Measurements from ENCODE around the gene CEND1. TPM values are rescaled to one million over a fixed set of nuclear protein-coding genes. Genes with fewer than 3 reads are reported as not detected.

CEND1 gene
- total RNA-seq = 5.9 TPM

DNA sequence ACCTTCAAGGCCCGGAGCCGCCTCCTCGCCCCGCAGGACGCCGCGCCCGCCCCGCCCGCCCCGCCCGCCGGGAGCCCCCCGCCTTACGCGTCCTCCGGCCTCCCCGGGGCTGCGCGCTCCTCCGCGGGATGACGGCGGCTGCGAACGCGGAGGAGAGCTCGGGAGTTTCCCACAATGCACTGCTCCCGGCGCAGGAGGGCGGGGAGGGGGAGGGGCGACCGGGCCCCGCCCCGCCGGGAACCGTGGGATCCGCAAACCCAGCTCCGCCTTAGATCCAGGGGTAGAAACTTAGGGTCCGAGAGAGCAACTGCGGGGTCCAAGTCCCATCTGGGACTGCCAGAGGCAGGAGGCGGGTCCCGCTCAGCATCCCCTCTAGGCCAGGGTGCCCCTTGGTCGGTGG, at the start of gene CEND1:
Gene CEND1 (minus strand): TSS at position 148 of the 400 bp plus-strand sequence. CDS start 1,514 bp downstream, outside the sequence.
- DNase-seq = peak; percentile 70

DNA sequence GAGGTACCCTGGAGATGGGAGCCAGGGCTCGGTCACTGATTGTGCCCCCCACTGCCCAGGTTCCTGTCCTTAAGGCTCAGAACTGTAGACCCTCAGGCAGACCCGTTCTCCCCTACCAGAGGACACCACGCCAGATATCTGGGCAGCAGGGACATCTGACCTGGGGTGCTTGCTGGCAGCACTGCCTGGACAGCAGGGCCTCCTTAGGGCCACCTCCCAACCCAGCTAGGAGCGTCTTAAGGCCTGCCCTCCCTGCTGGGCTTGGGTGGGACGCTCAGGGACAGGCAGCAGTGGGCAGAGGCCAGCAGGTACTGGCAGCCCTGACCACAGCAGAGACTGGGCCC, 49.4 kb upstream of the CEND1 start:
- no peak for DNase-seq

DNA sequence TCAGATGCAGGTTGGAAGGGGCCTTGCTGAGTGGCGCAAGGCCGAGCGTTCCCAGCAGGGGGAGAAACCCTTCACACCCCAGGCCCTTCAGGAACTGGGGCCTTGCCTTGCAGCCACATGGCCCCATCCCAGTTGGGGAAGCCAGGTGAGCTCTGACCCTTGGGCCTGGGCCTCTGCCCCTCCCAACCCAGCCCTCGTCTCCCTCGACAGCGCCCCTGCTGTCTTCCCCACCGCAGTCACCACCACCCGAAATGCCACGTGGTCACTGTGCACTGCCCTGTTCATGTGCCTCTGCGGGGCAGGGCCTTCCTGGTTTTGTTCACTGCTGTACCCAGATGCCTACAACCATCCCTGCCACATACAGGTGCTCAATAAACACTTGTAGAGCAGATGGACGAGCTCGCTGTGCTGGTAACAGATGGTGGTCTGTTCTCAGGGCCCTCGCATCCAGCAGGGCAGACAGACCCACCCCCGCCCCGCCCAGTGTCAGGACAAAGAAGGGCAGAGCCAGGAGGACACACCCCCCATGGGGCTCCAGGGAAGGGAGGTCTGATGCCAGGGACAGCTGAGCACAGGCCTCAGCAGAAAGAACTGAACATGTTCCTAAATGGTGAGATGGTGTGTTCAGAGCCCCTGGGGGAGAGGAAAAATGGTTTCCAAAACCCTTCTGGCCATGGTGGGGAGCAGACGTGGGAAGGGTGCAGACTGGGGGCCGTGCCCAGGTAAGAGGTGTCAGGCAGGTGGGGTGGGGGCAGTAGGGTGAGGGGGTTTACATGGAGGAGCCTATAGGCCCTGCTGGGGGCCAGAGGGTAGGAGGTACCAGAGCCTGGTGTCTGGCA, 48.8 kb upstream of the CEND1 start:
- no peak for DNase-seq

DNA sequence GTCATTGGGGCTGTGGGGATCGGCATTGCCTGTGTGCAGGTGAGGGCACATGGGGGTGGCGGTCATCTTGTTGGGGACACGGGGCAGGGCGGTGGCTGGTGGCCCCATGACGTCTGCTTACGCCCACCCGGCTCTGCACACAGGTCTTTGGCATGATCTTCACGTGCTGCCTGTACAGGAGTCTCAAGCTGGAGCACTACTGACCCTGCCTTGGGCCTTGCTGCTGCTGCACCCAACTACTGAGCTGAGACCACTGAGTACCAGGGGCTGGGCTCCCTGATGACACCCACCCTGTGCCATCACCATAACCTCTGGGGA, 48.1 kb upstream of the CEND1 start:
- no peak for DNase-seq

DNA sequence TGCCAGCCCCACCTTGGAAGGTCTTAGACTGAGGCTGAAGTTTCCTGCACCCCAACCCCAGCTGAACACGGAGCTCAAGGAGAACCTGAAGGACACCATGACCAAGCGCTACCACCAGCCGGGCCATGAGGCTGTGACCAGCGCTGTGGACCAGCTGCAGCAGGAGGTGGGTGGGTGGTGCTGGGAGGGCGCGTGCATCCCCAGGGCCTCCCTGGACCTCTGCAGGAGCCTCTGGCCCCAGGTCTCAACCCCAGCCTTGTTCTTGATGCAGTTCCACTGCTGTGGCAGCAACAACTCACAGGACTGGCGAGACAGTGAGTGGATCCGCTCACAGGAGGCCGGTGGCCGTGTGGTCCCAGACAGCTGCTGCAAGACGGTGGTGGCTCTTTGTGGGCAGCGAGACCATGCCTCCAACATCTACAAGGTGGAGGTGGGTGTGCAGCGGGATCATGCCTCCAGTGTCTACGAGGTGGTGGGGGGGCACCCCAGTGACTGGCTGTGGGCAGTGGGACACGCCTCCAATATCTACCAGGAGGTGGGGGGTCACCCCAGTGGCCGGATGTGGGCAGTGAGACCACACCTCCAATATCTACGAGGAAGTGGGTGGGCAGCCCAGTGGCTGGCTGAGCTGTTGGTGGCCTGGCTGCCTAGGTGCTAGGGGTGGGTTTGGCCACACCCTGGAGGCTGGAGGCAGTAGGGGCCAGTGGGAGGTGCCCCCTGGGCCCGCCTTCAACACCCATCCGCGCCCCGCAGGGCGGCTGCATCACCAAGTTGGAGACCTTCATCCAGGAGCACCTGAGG, 47.5 kb upstream of the CEND1 start:
- no peak for DNase-seq

DNA sequence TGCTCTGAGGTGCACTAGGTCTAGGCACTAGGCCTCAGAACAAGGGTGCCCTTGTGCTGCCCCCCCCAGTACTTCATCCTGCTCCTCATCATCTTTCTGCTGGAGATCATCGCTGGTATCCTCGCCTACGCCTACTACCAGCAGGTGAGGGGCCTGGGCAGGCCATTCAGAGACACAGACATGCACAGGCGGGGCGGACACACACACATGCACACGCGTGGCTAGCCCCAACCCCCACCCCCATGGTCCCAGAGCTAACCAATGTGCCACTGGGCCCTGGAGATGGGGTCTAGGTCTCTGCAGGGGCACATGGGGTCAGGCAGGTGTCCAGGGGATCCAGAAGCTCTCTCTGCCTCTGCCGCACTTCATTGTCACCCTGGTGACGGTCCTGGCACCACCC, 46.8 kb upstream of the CEND1 start:
- DNase-seq = no peak

DNA sequence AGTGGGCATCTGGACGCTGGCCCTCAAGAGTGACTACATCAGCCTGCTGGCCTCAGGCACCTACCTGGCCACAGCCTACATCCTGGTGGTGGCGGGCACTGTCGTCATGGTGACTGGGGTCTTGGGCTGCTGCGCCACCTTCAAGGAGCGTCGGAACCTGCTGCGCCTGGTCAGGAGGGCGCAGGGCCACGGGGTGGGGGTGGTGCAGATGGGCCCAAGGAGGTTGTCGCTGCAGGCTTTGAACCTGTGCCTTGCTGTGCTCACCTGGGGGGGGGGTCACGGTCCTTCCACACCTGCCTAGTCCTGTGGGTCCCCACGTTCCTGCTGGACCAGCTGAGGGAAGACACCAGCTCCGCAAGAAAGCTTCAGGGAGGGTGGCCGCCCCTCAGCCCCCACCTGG, 46.4 kb upstream of the CEND1 start:
- DNase-seq = no peak

DNA sequence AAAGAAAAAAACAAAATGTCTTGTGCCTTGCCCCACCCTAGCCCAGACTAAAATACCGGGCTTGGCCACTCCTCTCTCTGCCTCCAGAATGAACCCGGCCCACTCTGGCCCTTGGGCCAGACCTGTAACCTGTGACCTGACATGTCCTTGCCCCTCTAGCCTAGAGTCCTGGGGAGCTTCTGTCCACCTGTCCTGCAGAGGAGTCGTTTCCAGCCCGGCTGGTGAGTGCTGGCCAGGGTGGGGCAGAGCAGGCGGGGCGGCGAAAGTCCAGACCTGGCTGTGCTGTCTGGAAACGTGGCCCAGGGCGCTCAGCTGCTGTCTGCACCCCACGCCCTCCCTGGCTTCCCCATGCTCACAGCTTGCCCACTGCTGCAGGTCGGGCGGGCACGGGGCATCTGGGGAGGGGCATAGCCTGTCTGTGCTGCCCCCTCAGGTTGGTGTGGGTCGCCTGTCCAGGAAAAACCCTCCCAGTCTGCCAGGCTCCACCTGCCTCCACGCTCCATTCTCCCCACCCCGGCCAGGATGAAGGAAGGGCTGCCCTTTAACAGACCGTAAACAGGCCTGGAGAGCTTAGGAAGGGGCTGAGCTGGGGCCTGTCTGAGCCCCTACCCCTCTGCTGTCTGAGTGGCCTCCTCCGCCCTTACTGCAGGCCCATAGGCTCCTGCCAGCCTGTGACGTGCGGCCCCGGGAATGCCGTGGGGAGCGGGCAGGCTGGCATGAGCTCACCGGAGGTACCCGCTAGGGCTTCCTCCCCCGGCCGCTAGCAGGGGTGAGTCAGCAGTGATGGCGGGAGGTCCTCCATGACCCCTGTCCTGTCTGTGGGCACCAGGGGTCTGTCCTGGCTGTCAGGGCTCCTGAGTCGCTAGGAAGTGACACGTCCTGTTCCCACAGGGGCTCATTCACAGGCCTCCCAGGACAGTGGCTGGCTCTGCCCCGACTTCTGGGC, 44.8 kb upstream of the CEND1 start:
- DNase-seq = no peak

DNA sequence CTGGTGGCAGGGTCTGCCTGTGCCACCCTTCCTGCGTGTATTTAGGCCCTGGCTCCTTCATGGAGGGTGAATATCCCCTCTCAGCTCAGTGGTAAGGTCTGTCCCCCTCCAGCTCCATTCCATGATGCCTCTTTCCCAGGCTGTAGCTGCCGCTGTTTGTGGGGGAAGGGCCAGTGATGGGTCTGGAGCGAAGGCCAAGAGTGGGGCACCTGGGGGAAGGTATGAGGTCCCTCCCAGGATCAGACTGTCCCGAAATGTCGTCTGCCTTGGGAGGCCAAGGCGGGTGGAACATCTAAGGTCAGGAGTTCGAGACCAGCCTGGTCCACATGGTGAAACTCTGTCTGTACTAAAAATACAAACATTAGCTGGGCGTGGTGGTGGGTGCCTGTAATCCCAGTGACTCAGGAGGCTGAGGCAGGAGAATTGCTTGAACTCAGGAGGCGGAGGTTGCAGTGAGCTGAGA, 44.0 kb upstream of the CEND1 start:
- DNase-seq = no peak

DNA sequence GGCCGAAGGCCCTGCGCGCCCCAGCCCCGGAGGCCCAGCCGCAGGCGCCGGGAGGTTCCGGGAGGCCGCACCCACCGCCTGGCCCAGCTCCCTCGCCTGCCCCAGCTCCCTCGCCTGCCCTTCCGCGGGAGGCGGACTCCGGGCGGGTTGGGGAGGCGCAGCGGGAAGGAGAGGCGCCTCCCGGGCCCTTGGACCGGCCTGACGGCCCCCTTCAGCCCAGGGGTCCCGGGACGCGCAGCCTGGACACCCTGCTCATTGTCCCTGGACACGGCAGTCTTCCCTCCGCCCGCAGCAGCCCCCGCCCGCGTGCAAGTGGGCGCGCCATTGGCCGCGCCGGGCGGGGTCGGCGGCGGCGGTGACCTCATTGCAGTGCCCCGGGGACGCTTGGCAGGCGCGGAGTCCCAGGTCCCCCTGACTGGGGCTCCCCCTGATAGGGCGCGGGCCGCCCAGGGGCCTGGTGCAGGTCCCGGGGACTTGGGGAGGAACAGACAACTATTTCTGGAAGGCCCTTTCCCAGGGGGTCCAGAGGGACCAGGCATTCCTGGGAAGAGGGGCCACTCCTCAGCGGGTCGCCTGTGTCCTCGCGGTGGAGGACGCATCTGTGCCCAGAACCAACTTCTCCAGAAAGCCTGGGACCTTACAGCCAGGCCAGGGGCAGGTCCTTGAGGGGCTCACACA, 43.4 kb upstream of the CEND1 start:
- no peak for DNase-seq

DNA sequence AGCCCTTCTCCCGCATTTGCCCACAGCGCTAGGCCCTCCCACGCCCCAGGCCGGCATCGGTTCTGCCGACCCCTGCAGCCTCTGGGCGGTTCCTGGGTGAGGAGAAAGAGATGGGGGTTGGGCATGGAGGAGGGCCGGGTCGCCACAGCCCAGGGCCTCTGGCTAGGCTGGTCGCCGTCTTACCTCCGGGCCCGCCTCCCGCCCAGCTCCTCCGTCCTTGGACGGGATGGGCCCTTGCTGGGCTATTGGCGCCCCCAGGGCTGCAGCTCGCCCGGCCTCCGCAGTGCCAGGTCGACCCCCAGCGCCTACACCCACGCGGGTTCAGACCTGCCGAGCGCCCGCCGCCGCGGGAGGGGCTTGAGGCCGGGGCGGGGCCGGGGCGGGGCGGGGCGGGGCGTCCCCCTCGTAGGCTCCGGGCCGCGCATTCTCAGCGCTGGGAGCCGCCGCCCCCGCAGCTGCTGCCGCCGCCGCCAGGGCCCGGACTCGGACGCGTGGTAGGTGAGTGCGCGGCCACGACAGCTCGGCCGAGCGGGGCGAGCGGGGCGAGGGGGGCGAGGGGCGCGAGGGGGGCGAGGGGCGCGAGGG, 42.7 kb upstream of the CEND1 start, which contains the start of gene CD151:
Gene CD151 (plus strand): TSS at position 424 of the 585 bp plus-strand sequence. CDS start 3,118 bp downstream, outside the sequence.
- peak; percentile 23 for DNase-seq

DNA sequence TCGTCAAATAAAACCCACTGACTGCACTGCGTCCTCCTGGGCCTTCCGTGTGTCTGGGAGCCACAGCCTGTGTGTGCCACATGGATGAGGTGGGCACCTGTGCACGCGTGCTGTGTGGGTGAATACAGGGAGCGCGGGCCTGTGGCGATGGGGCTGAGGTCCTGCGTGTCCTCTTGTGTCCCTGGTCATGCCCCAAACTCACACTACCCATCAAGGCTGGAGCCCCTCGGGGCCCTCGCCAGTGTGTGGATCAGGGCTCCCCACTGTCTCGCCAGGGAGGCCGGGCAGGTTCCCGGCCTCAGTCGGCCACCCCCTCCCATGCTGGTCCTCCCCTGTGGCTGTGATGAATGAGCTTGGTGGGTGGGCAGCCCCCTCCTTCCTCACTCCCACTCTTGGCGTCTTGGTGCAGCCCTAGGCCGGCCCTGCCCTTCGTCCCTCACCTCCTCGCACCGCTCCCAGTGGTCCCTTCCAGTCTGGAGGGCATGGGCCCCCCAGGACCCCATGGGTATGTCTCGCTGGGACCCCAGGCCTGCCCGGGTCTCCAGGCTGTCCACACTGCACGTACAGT, 42.2 kb upstream of the CEND1 start:
- no peak for DNase-seq

DNA sequence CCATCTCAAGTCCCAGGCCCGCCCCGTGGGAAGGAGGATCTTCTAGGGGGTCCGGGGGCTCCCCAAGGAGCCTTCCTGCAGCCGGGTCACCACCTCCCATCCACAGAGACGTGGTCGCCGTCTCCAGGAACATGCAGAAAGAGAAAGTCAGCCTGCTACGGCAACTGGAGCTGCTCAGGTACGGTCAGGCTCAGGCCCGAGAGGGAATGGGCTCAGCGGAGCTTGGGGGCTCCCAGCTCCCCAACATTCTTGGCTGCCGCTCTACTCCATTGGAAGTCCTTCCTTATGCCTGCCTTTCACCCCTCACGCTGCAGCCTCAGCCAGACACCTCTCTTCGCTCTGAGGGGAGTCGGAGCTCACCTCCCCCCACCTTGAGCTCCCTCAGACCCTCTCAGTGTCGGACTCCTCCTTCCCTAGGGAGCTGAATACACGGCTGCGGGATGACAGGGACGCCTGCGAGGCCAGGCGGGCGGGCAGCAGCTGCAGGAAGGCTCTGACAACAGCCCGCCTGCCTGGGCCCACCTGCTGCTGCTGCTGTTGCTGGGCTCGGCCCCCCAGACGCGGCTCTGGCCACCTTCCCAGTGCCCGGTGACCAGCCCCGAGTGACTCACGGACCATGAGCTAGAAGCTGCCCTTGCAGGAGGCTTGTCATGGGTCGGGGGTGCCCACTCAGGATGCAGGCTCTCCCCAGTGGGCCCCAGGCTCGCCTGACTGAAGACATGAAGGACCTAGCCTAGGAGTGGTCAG, 41.4 kb upstream of the CEND1 start:
- no peak for DNase-seq

DNA sequence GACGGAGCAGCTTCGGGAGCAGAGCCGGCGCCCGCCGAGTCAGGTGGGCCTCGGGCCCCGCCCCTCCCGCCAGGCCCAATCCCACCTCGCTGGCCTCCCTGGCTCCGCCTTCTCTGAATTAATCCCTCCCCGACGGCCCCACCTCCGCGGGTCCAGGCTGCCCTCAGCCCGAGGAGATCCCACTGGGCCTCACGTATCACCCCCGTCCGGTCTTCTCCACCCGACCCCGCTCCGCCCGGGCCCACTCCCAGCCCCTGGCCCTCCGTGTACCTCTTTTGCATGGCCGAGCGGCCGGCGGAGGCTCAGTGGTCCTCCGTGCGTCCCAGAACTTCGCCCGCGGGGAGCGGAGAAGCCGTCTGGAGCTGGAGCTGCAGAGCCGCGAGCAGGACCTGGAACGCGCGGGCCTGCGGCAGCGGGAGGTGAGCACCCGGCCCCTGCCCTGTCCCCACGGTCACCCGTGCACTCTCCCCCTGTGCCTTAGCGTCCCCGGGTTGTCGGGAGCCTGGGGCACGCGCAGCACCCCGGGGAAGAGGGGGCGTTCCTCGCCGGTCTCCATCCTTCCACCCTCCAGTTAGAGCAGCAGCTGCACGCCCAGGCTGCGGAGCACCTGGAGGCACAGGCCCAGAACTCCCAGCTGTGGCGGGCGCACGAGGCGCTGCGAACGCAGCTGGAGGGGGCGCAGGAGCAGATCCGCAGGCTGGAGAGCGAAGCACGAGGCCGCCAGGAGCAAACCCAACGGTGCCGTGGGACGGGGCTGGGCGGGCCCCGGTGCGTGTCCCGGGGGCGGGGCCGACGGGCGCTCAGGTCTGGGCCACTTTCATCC, 40.6 kb upstream of the CEND1 start:
- no peak for DNase-seq

DNA sequence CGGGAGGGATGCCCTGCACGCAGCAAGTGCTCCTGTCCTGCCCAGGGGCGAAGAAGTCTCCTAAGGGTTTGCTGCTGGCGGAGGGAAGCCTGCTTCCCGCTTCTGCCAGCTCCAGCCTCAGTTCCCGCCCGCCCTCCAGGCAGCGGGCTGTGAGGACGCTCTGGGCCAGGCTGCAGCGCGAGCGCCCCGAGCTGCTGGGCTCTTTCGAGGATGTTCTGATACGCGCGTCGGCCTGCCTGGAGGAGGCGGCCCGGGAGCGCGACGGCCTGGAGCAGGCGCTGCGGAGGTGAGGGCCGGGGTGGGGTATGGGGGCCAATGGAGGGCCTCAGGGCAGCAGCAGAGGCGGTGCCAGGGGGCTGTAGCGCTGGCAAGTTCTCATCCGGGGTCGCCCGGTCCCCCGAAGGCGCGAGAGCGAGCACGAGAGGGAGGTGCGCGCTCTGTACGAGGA, 40.0 kb upstream of the CEND1 start:
- no peak for DNase-seq

DNA sequence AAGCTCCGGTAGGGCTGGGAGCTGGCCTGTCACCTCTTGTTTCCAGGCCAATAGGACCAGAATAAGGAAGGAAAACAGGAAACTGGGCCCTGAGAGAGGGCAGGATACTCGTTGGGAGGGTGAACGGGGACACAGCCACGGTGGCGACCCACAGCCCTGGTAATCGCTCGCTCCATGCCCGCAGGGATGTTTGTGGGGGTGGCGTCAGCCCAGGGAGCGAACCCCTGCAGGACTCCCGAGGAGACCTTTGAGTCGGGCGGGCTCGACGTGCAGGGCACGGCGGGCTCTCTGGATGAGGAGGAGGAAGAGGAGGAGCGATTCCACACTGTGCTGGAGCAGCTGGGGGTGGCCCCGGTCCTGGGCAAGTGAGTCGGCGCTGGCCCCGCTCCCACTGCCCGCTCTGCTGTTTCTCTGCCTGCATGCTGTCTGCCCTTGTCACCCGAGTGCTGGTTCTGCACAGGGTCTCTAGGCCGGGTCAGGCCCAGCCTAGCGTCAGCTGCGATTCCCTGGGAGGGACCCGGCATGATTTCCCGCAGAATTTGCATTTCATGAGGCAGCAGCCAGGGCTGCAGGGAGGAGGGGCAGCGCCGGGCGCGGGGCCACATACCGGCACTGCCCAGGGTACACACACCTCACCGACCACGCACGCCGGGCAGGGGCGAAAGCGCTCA, 39.4 kb upstream of the CEND1 start:
- no peak for DNase-seq

DNA sequence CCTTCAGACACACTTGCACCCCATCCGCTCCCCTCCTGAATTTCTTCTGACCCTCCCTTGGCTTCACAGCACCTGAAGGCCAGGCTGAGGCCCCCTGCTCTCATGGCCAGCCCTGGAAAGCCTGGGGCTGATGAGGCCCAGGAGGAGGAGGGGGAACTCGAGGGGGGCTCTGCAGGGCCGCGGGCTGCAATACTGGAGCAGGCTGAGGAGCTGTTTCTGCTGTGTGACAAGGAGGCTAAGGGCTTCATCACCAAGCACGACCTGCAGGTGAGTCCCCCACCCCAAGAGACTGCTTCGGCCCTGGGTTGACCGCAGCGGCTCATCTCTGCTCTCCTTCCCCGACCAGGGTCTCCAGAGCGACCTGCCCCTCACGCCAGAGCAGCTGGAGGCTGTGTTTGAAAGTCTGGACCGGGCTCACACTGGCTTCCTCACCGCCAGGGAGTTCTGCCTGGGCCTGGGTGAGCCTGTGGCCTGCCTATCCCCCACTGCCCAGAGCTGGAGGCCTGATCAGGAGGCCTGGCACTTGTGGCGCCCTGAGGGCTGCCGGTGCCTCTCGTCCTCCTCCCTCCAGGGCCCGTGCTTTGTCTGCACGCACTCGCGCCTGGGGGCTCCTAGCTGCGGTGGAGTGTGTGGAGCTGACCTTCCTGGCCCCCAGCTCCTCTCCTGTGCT, 38.8 kb upstream of the CEND1 start:
- no peak for DNase-seq

DNA sequence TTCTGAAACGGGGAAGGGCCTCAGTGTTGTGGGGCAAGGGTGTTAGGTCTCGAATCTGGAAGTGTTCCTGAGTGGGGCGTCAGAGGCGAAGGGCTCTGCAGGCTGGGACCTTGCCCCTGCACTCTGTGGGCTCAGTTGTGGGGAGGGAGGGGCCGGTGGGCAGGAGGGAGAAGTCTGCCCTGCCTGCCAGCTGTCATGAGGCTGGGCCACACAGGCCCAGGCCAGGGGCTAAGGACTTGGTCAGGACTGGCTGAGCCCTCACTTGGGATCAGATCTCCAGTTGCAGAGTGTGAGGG, 38.0 kb upstream of the CEND1 start, which contains the start of gene CRACR2B:
Gene CRACR2B (plus strand): TSS at position 23 of the 296 bp plus-strand sequence. CDS start 689 bp downstream, outside the sequence.
- DNase-seq = no peak
